Measurements from ENCODE around the gene WTAP.
"Not testable (repeated sequence)": the region's sequence is repeated elsewhere in the genome, so short reads cannot be mapped to it uniquely, and the experiment has no call there.

Gene WTAP

DNA sequence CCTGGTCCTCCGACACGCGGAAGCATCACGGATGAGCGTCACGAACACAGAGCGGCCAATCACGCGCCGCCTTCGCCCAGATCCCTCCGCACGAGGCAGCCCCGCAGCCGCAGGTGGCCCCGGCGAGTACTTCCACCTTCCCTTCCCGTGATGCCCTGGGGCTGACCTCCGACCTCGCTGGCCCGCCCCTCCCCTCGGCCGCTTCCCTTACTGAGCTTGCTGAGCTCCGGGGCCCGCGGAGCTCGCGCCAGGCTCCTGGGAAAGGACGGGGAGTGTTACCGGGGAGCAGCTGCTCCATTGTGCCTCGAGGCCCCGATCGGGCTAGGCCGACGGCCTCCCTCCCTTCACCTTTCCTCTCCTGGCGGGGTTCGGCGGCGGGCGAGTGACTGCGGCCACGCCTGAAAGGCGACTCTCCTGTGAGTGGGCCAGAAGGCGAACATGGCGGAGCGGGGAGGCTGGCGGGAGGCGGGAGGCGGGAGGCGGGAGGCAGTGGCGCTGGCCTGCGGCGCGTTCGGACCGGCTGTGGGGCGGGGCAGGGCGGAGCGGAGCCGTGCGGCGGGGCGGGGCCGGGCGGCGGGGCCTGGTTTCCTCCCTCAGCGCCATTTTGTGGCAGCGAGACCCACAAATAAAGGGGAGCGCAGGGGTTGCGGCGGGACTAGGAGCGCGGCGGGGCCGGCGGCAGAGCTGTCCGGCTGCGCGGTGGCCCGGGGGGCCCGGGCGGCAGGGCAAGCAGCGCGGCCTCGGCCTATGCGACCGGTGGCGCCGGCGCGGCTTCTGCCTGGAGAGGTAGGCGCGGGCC, at the start of gene WTAP:
TSS of gene WTAP (plus strand) at position 589 of the 799 bp plus-strand sequence. CDS start 8,760 bp downstream, outside the sequence.
- DNase-seq (ENCODE audit: low spot score) = peak; percentile 95

DNA sequence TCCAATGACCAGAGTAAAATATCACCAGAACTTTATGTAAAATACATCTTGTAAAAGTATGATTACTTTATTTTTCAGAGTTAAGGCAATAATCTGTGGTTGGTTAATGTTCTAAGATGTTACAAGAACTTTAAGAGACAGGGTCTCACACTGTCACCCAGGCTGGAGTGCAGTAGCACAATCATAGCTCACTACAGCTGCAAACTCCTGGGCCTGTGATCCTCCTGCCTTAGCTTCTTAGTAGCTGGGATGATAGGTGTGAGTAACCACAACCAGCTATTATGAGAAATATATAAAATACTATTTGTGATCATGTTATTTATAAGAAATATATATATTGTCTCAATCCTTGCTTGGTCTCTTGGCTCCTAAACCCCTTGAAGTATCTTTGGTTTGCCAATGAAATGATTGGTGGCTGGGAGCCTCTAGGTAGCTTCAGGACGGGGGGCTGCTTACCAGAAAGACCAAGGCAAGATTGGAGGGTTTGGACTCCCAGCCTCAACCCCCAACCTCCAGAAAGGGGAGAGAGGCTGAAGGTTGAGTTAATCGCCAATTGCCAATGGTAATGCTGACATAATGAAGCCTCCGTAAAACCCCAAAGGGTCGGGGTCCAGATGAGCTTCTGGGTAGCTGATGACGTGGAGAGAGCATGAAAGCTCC, 49.7 kb upstream of the WTAP start:
- DNase-seq (ENCODE audit: low spot score) = no peak

DNA sequence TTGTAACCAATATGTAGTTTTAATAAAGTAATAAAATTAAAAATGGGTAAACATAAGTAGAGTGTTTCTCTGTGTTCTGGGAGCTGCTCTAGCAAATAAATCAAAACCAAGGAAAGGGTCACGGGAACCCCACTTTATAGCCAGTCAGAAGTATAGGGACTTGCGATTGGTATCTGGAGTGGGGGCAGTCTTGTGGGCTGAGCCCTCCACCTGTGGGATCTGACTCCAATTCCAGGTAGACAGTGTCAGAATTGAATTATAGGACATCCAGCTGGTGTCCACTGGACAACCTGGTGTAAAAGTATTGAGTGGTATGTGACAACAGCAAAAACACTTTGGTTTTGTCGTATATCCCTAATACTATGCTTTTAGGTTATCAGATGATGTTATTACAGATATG, 48.7 kb upstream of the WTAP start:
- DNase-seq (ENCODE audit: low spot score) = no peak

DNA sequence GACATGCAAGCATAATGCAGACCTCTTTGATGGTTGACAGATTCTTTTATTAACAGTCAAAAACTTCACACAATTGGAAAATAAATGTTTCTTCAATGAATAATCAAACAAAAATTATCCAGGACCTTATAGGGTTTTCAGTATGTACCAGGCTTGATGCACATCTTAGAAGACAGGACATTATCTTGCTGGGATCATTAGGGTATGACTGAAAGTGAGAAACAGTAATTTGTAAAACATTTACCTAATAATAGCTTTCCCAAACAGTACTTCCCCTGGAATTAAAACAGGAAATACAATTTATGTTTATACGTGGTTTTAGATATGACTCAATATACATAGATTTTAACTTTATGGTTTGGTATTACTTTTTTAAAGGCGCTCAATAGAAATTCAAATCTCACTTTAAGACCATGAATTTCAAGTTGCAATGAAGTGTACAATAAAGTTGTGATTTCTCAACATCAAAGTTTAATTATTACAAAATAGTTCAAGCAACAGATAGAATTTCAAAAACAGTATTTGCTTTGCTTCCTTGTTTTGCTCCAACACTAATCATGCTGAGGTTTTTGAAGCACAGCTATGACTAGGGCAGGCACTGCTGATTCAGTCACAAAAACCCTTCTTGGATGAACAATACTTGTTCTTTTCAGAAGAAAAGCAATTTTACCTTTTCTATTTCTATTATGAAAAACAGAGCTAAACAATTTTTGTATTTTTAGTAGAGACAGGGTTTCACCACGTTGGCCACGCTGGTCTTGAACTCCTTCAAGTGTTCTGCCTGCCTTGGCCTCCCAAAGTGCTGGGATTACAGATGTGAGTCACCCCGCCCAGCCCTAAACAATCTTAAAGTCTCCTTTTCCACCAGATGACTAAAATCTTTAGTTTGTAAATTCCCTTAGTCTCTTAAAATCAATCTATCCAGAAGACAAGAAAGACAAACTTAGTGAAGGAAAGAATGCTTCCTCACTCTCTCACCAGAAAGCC, 47.9 kb upstream of the WTAP start:
- DNase-seq (ENCODE audit: low spot score) = no peak

DNA sequence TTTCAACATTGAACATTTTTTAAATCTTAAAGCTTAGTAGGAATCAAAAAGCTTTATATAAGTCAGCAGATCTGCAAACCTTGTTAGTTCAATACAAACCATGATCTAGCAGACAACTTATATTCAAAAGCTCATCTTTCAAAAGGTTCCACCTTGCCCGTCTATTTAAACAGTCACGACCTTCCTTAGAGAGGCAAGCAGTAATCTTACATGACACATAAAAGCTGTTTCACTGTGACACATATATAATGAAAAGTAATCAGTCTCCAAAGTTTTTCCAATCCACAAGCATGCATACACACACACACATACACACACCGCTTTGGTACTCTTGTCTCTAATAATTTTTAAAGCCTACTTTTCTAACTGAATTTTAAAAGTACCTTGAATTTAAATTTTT, 47.2 kb upstream of the WTAP start:
- no peak for DNase-seq (ENCODE audit: low spot score)

DNA sequence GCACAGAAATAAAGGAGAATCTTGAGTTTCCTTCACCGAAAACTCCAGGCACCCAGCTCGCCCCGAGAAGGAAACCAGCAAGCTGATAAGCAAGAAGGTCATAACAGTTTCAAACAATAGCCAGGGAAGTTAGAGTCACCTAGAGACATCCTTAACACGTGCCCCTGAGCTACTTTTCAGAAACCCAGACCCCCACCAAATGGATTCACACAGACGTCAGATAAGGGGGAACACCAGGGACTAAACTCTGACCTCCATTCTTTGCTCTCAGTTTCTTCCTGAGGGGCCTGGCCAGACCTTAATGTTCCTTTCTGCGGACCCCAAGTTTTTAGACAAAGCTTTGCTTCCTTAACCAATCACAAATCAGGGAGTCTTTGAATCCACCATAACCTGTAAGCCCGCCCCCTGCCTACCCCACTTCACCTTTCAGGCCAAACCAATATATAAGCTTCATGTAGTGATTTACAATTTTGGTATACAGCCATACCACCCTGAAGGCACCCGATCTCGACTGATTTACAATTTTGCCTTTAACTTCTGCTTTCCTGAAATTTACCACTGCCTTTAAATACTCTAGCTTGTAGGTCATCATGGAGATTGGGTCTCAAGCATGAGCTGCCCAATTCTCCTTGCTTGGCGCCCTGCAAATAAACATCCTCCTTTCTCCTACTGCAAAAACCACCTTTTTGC, 46.0 kb upstream of the WTAP start:
- DNase-seq (ENCODE audit: low spot score) = no peak

DNA sequence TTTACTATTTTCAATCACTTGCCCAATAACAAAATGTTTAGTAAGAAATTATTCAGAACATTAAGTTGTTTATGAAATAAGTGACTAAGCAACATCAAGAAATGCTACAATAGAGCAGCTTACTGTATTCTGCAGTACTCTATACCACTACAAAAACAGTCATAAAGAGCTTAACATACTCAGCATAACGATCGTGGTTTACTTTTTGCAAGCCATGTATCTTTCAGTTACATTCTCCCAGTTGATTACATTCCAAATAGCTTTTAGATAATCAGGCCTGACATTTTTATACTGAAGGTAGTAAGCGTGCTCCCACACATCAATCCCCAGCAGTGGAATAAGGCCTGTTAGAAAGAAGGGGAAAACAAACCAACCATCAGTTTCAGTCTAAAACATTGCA, 45.0 kb upstream of the WTAP start:
- DNase-seq (ENCODE audit: low spot score) = no peak

DNA sequence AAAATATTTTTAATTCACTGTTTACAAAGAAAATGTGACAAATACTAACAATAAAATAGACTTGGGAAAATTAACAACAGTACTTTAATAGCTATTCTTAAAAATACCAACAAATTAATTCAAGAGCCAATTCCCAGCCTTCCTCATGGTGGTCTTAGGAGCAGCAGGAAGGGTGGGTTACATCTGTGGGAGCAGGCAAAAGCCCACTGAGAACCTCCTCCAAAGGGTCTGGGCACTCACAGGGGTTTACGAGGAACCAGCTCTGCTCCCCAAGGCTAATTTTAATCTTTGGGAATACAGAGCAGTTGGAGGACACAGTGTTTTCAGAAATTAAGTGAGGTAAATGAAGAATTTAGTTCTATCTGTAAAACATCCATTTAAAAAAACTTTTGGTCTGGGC, 44.5 kb upstream of the WTAP start:
- DNase-seq (ENCODE audit: low spot score) = no peak

DNA sequence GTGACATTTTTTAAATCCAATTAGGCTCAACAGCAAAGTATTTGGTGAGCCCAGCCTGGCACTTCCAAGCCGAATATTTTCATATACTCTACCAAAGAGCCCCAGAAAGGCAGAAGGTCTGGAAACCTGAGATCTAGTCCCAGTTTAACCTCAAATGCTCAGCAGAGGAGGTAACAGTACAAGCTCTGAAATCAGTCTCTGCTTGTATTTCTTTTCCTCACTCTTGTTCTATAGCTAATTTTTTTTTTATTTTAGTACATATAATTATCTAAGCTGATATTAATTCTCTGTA, 43.3 kb upstream of the WTAP start:
- DNase-seq (ENCODE audit: low spot score) = no peak

DNA sequence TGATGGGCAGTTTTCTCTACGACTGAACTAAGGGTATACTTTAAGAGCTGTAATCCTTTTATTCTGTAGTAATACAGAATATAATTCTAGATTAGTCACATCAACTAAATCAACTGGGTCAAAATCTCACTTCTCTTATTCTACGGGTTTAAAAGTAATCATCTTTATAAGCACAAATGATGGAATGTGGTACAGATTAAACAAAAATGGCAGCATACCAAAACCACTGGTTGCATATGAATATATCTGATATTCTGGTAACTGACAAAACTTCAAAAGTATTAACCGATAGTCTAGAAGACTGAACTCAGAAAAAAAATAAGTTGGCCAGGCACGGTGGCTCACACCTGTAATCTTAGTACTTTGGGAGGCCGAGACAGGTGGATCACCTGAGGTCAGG, 41.3 kb upstream of the WTAP start:
- no peak for DNase-seq (ENCODE audit: low spot score)

DNA sequence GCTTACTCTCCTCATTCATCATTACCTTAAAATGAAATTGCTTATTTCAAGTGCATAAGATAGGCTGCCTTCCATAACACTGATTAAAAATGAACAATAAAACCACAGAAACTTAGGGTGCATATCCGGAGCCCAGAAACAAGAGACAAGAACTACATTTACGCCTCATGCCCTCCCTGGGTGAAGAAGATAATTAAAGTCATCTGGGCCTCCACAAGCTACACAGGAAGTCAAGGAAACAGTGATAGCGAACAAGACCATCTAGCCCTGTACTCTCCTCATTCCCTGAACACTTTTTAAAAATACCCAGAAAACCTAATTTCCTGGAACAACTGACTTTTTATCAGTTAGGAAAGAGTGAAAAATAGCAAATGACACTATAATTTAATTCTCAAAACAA, 40.6 kb upstream of the WTAP start:
- DNase-seq (ENCODE audit: low spot score) = no peak

DNA sequence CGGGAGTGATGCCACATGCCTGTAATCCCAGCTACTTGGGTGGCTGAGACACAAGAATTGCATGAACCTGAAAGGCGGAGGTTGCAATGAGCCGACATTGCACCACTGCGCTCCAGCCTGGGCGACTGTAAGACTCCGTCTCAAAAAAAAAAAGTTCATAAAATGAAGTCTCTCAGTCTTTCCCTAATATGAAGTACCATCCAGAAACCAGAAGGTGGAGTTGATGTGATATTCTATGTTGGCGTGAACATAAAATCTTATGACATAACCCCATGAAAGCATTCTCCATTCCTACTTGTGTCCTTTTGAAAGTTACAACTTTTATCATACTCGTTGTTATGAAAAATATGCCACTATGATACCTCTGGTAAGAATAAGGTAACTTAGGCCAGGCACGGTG, 40.0 kb upstream of the WTAP start:
- DNase-seq (ENCODE audit: low spot score) = no peak

DNA sequence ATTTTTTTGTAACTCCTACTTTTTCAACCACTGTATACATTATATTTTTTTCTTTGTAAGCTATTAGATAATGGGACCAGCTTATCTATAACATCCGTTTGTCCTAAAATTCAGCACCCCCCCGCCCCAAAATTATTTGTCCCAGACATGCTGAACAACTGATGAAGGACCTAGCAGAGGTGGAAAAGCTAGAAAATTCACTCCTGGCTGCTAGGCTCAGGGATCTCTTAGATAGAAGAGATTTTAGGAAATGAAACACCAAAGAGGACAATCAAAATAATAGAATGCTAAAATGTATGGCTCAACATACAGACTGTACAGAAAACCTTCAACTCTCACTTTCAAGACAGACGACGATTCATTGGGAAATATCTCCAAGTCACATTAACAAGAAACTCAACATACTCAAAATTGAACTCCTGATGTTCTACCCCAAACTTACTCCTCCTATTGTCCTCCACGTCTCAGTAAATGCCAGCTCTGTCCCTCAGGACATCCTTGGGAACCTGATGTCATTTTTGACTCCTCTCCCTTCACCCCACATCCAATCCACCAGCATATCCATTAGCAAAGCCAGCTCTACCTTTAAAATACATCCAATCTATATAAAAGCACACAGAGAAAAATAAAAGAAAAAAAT, 38.9 kb upstream of the WTAP start:
- DNase-seq (ENCODE audit: low spot score) = no peak

DNA sequence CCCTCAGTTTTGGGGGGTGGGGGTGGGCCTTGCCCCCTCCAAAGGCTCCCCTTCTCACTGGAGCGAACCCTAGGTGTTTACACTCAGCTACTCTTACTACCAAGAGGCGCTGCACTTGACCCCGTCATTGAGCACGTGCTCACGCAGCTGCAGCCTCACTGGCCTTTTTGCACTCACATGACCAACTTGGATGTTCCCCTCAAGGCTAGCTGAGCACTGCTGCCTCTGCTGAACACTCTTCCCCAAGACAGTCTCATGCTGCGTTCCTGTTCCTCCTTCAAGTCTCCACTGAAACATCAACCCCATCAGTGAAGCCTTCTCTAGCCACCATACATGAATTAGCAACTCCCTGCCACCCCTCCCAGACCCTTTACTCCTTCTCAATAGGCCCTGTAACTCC, 38.3 kb upstream of the WTAP start:
- no peak for DNase-seq (ENCODE audit: low spot score)

DNA sequence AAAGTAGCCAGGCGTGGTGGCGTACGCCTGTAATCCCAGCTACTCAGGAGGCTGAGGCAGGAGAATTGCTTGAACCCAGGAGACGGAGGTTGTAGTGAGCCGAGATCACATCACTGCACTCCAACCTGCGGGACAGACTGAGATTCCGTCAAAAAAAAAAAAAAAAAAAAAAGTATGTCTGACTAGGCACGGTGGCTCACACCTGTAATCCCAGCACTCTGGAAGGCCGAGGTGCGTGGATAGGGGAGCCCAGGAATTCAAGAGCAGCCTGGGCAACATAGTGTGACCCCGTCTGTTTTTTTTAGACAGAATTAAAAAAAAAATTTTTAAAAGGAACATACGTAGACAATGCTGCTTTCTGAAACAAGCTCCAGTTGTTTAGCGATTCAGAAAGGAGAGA, 37.2 kb upstream of the WTAP start:
- not testable (repeated sequence) for DNase-seq (ENCODE audit: low spot score)

DNA sequence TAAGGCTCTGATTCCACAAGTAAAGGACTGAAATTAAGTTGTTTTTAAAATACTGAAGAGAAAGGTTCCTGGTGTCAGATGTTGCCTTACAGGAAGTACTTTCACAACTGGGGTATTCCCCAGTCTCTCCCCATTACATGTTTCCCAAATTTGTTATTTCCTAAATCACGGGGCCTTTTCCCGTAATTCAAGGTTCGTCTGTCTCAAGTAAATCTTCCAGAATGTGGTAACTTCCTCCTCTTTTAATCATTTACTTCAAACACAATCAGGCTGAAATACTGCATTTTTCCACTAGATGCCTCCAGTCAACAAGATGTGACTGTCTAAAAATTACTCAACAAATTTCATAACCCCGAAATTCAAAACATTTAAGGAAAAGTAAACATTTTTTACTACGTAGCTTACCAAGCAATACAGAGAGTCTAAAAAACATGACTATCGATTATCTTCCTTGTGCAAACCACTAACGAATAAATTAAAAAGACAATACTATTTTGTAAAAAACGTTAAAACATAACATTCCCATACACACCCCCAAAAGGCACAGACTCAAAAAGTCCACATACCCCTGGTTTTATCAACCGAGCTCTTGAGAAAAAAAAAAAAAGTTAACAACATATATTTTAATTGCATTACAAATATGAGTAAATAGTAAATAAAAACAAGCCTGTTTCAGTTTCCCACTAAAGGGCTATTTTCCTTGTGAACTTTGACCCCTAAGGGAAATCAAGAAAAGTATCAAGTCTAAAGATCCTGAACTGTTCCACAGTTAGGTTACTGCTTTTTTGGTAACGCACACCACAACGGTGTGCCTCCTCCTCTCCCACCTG, 36.0 kb upstream of the WTAP start:
- DNase-seq (ENCODE audit: low spot score) = peak; percentile 72

DNA sequence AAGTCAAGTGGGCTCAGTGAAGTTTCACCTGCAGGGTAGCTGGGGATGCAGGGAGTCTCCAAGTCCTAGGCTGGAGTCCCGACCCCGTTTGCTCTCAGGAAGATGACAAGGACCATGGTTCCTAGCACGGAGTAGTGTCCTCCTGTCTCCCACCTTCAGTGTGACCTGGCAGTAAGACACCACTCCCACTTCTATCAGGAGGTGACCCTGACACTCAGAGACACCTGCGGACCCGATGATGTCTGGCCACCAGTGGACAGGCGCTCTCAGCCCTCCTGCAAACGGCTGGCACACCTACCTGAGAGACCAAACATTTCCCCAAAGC, 35.4 kb upstream of the WTAP start:
- peak; percentile 14 for DNase-seq (ENCODE audit: low spot score)

DNA sequence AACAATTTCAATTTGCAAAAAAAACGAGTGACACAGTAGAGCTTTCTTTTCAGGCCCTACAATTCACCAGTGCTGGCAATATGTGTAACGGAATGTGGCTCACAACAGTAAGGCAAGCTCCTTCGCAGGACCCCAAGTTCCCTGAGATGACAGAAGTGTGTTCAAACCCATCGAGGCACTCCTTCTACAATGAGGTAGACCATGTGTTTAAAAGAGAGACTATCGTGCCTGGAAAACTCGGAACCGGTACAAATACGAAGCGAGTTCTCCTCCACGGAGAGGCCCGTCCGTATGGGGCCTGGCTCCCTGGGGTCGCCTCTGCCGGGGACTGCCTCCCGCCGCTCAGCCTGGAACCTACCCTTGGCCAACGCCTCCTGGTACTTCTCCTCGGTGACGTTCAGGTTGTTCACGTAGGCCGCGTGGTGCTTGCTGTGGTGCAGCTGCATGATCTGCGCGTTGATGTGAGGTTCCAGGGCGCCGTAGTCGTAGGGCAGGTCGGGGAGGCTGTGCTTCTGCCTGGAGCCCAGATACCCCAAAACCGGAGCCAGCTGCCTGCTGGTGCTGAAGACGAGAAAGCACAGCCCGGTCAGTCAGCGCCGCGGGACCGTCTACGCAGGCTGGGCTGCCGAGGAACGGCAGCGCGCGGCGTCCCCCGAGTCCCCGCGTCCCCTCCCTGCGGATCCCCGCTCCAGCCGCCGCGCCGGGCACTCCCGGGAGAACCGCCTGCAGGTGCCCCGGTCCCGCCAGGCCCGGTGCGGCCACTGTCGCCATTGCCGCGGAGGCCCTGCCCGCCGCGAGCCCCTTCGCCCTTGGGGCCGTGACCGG, 34.8 kb upstream of the WTAP start:
- DNase-seq (ENCODE audit: low spot score) = peak; percentile 43

DNA sequence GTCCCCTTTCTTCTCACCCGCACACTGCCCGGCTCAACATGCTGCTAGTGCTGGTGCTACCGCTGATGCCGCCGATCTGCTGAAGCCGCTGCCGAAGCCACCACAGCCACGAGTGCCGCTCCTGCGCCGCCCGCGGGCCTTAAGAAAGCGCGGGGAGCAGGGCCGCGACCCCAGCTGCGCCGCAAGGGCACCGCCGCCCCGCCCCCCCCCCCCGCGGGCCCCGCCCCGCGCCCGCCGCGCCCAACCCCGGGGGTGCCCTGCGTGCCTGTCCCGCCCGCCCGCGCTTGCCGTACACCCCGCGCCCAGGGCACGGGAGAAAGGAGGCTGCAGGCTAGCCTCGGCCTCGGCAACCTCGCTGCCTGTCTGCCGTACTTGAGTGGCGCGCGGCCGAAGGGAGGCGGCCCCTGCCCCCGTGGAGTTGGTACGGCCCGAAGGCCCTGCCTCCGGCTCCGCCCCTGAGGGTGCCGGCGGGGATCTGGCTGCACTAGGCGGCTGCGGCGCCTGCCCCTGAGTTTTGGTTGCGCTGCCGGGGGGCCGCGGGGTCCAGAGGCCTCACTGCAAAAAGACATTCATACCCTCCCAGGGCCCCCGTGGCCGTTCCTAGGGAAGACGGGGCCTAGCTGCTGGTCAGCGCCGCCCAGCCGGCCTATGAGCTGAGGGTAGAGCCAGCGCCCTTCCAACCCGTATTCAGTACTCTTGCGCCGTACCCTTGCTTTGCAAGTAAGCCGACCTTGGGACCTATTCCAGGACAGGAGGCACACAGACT, 34.0 kb upstream of the WTAP start, which contains the start of gene SOD2:
TSS of gene SOD2 (minus strand) at position 114 of the 766 bp plus-strand sequence. CDS start at position 40, 74 bp downstream.
- peak; percentile 81 for DNase-seq (ENCODE audit: low spot score)

Measured in cerebellar cortex (tissue), 1 donor.